Neural crest cell (in vitro differentiated cells): ENCODE measurements around the gene SCYGR1. TPM values are rescaled to one million over a fixed set of nuclear protein-coding genes. Genes with fewer than 3 reads are reported as not detected.

ENCODE experiments used
- DNase-seq: peaks from one replicate; pipeline ENCODE4 v3.0.0; 2021; ENCODE audit warnings: low read depth, mixed read lengths, low spot score
- H3K27ac Mint-ChIP-seq: one replicate; pipeline ENCODE4 v1.8.0; 2021; ENCODE audit warnings: mild to moderate bottlenecking, mixed read lengths; ENCODE audit not compliant: unreplicated experiment
- H3K27me3 Mint-ChIP-seq: 2 replicates; pipeline ENCODE4 v1.8.0; 2021; ENCODE audit warnings: low read depth, mild to moderate bottlenecking, mixed read lengths
- H3K36me3 Mint-ChIP-seq: 2 replicates; pipeline ENCODE4 v1.8.0; 2021; ENCODE audit warnings: low read depth, mild to moderate bottlenecking, mixed read lengths
- H3K4me1 Mint-ChIP-seq: 2 replicates; pipeline ENCODE4 v1.8.0; 2021; ENCODE audit warnings: mixed read lengths
- H3K4me3 Mint-ChIP-seq: one replicate; pipeline ENCODE4 v1.8.0; 2021; ENCODE audit warnings: mild to moderate bottlenecking, mixed read lengths
- H3K9me3 Mint-ChIP-seq: 2 replicates; pipeline ENCODE4 v1.8.0; 2021; ENCODE audit warnings: mixed read lengths
- CTCF ChIP-seq: fragments of 200-600 bp; sonication (generic); conservative IDR thresholded peaks from 2 replicates; pipeline ENCODE4 v1.5.0; 2021; ENCODE audit warnings: antibody characterized with exemption, mild to moderate bottlenecking
- total RNA-seq: library from RNA; stranded (reverse); gene quantifications from 2 replicates; pipeline ENCODE4 v1.2.1, GENCODE V29; 2021

The SCYGR1 gene
- total RNA-seq, 1 donor from 2014 or later = not detected

GRCh38 chr2:227413371-227413770 is 25.6 kb upstream of the SCYGR1 start:
- Mint-ChIP-seq H3K9me3 (no peaks in the 10 kb centered on the region), H3K4me1 (peaks cover 12% of the 10 kb centered on the region), H3K27me3 (no peaks in the 10 kb centered on the region), H3K4me3 (no peak overlapping the region), H3K27ac (peak overlapping the region; percentile 76), H3K36me3 (no peaks in the 10 kb centered on the region)
- no peak for DNase-seq
- TF ChIP-seq CTCF = no peak

GRCh38 chr2:227412877-227413276 is 25.1 kb upstream of the SCYGR1 start:
- Mint-ChIP-seq H3K36me3 (no peaks in the 10 kb centered on the region), H3K4me1 (peaks cover 12% of the 10 kb centered on the region), H3K4me3 (no peak overlapping the region), H3K9me3 (no peaks in the 10 kb centered on the region), H3K27me3 (no peaks in the 10 kb centered on the region), H3K27ac (peak overlapping the region; percentile 76)
- no peak for TF ChIP-seq CTCF
- no peak for DNase-seq

GRCh38 chr2:227411990-227412350 is 24.2 kb upstream of the SCYGR1 start:
- no peak for TF ChIP-seq CTCF
- Mint-ChIP-seq H3K27me3 (no peaks in the 10 kb centered on the region), H3K27ac (no peak overlapping the region), H3K36me3 (no peaks in the 10 kb centered on the region), H3K9me3 (no peaks in the 10 kb centered on the region), H3K4me3 (no peak overlapping the region), H3K4me1 (peaks cover 14% of the 10 kb centered on the region)
- DNase-seq = no peak

- H3K9me3 Mint-ChIP-seq = no peaks in the 10 kb centered on the region
- H3K27me3 Mint-ChIP-seq = no peaks in the 10 kb centered on the region
- H3K4me3 Mint-ChIP-seq = no peak overlapping the region
- no peak for DNase-seq
- peaks cover 19% of the 10 kb centered on the region for H3K4me1 Mint-ChIP-seq
- no peak overlapping the region for H3K27ac Mint-ChIP-seq
- no peak for TF ChIP-seq CTCF
- H3K36me3 Mint-ChIP-seq = no peaks in the 10 kb centered on the region
Measured at GRCh38 chr2:227411320-227411989, 23.7 kb upstream of the SCYGR1 start.

GRCh38 chr2:227410191-227410590 is 22.4 kb upstream of the SCYGR1 start:
- H3K4me3 Mint-ChIP-seq = no peak overlapping the region
- DNase-seq = no peak
- TF ChIP-seq CTCF = no peak
- no peaks in the 10 kb centered on the region for H3K9me3 Mint-ChIP-seq
- H3K27me3 Mint-ChIP-seq = no peaks in the 10 kb centered on the region
- H3K36me3 Mint-ChIP-seq = no peaks in the 10 kb centered on the region
- H3K4me1 Mint-ChIP-seq = peaks cover 18% of the 10 kb centered on the region
- no peak overlapping the region for H3K27ac Mint-ChIP-seq
